Measurements from ENCODE around the gene ATL3.
"Not testable (repeated sequence)": the region's sequence is repeated elsewhere in the genome, so short reads cannot be mapped to it uniquely, and the experiment has no call there.

The ATL3 gene

GRCh38 chr11:63581224-63581623, 90.0 kb downstream of the ATL3 start:
- not testable (repeated sequence) for DNase-seq

DNA sequence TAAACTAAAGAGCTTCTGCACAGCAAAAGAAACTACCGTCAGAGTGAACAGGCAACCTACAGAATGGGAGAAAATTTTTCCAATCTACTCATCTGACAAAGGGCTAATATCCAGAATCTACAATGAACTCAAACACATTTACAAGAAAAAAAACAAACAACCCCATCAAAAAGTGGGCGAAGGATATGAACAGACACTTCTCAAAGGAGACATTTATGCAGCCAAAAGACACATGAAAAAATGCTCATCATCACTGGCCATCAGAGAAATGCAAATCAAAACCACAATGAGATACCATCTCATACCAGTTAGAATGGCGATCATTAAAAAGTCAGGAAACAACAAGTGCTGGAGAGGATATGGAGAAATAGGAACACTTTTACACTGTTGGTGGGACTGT, 92.3 kb downstream of the ATL3 start:
- DNase-seq, result not testable (repeated sequence)

DNA sequence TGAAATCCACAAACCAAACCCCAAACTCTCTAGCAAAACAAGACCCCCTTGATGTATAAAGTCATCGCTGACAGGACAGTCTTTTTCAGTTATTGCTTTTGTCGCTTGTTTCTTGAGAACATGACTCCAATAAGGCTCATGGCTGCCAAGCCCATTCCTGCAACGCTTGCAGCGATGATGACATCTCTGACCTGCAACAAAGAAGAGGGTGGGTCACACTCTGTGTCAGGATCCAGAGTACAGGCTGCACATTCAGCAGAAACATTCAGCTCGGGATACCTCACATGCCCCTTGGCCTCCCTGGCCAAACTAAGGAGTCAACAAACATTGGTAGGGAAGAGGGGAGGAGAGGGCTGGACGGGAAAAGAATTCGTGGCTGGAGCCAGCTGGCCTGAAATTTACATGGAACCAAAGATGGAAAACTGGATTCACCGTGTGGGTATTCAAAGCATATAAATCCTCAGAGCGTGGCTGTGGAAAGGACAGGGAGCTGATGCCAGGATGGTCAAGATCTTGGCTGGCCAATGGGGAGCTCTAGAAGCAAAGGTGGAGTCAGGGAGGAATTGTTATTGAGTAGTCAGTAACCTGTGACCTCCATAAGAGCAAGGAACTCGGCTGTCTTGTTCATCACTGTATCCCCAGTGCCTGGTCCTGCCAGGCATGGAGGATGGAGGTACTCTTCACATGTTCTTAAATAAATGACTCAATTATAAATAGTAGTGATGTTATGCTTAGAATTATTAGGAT, 96.1 kb downstream of the ATL3 start:
- no peak for DNase-seq

All from NCI-H2171 treated with DMSO at 0.1 percent for 48 hours (cell line).